ENCODE results near the gene ZCCHC24. TPM values are rescaled to one million over a fixed set of nuclear protein-coding genes. Genes with fewer than 3 reads are reported as not detected.

ZCCHC24 gene
- total RNA-seq, 2 experiments from 2014 or later = 0.77 to 1.00 TPM

DNA sequence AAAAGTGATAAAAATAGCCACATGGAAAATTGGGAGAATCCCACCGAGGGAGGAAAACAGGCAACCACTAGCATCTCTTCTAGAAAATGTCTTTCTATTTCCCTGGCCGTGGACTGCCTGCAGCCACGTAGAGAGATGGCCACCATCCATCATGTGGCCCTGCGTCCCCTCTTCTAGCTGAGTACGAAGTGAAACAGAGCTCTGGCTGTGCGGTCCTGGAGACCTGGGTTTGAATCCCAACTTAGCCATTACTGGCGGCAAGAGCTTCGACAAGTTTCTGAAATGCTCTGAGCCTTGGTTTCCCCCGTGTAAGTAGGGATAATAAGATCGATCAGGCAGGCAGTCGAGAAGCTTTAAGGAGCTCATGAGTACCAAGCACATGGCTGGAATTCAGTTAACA is 32.9 kb downstream of the ZCCHC24 start:
- Mint-ChIP-seq H3K9me3 (no peaks in the 10 kb centered on the region), H3K4me3 (no peak overlapping the region), H3K4me1 (ENCODE audit: low read depth) (peaks cover 7% of the 10 kb centered on the region), H3K27ac (no peak overlapping the region), H3K27me3 (no peaks in the 10 kb centered on the region), H3K36me3 (no peaks in the 10 kb centered on the region)
- POLR2A ChIA-PET = no interaction called here
- intact Hi-C loops (cut with micrococcal nuclease) = no loop called here
- CTCF ChIA-PET = interaction anchor here (1.0 to 1.2 kb wide), 3 partner anchors 12 to 55 kb away, joined by 3 to 5 read pairs (median 4); no protein-coding TSS in a partner anchor
- no peak for DNase-seq

DNA sequence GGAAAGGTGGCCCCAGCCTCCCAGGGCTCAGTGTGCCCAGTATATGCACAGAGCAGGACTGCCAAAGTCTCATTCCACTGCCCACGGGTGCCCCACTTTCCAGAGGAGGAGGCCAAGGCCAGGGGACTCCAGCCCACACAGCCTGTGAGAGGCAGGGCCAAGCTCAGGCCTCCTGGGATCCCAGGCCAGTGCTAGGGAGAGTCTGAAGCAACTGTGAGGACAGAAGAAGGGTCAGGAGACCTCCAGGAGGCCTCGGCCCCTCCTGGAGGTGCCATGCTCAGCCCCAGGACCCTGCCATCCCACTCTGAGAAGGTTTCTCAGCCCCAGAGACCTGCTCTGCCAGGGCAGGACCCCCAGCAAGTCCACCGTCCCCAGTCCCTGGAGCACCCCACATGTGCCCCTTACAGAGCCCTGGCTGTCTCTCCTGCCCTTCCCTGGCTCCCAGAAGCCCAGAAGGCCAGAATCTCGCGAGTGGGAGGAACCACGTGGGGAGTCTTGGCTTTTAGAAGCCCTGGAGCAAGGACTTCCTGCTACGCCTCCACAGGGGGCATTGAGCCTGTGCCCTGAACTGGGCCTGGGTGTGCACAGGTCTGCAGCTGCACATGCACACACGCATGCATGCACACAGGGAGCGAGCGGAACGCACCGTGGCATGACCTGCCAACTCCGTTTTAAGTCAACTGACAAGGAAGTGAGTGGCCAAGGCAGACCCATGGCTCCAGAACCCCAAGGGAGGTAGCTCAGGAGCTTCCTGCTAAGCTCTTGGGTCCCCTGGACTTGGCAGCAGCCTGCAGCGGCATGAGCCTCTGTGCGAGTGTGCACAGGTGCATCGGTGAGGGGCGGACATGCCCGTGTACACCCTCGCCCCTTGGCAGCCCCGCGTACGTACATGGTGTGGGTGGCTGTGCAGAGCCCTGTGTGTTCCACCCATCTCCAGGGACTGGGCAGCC is 33.6 kb downstream of the ZCCHC24 start:
- peaks cover 7% of the 10 kb centered on the region for H3K4me1 Mint-ChIP-seq (ENCODE audit: low read depth)
- H3K4me3 Mint-ChIP-seq = no peak overlapping the region
- POLR2A ChIA-PET = no interaction called here
- intact Hi-C loops (cut with micrococcal nuclease) = no loop called here
- H3K36me3 Mint-ChIP-seq = no peaks in the 10 kb centered on the region
- no peak for DNase-seq
- CTCF ChIA-PET = interaction anchor here (1.0 to 1.2 kb wide), 3 partner anchors 11 to 56 kb away, joined by 3 to 5 read pairs (median 4); no protein-coding TSS in a partner anchor
- no peaks in the 10 kb centered on the region for H3K9me3 Mint-ChIP-seq
- no peak overlapping the region for H3K27ac Mint-ChIP-seq
- H3K27me3 Mint-ChIP-seq = no peaks in the 10 kb centered on the region

DNA sequence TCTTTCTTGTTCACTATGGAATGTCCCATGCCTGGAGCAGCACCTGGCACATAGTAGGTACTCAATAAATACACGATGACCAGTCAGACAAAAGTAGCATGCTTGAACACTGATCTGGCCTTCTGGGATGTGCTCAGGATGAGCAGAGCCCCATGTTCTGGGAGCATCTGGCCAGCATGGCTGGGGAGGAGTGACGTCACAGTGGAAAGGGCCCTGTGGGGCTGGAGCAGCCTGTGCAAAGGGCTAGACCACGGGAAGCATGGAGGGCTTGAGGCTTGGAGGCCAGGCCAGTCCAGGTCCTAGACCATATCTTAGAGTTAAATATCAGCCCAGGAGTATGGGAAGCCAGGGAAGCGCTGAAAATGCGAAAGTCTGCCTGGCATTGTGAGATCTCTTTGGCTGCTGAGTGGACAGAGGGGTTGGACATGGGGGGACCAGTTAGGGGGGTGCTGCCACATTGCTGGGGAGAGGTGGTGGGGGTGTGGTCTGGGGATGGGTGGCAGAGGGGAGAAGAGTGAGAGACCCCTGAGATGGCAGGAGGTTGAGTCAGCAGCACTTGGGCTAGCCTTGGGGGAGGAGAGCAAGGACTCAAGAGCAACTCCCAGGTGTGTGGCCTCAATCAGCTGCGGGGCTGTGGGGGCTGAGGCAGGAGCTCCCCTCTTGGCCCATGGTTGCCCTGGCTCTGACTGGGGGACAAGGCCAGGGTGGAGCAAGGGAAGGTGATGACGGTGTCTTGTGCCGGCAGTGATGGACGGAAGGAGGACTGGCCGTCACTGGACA is 34.9 kb downstream of the ZCCHC24 start:
- H3K27ac Mint-ChIP-seq = no peak overlapping the region
- no peak for DNase-seq
- intact Hi-C loops (cut with micrococcal nuclease) = no loop called here
- peaks cover 7% of the 10 kb centered on the region for H3K4me1 Mint-ChIP-seq (ENCODE audit: low read depth)
- no peaks in the 10 kb centered on the region for H3K9me3 Mint-ChIP-seq
- no peaks in the 10 kb centered on the region for H3K36me3 Mint-ChIP-seq
- ChIA-PET CTCF (no interaction called here), POLR2A (no interaction called here)
- no peaks in the 10 kb centered on the region for H3K27me3 Mint-ChIP-seq
- H3K4me3 Mint-ChIP-seq = no peak overlapping the region

DNA sequence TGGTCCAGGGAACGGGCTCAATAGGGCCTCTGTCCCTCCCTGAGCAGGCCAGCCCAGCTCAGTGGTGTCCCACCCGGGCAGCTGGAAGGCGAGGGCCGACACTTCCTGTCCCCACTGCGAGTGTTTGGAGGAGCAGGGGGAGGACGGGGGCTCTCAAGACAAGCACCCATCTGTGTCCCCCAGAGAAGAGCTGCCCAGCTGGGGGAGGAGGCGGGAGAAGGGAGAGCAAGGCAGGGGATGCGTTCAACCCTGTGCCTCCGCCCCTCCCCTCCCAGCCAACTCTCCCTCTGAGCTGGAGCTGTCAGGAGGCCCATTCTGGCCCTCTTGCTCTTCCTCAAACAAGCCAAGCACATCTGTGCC is 35.7 kb downstream of the ZCCHC24 start:
- ChIA-PET POLR2A (no interaction called here), CTCF (no interaction called here)
- H3K27me3 Mint-ChIP-seq = no peaks in the 10 kb centered on the region
- peaks cover 7% of the 10 kb centered on the region for H3K4me1 Mint-ChIP-seq (ENCODE audit: low read depth)
- DNase-seq = no peak
- H3K9me3 Mint-ChIP-seq = no peaks in the 10 kb centered on the region
- no peaks in the 10 kb centered on the region for H3K36me3 Mint-ChIP-seq
- no peak overlapping the region for H3K27ac Mint-ChIP-seq
- no peak overlapping the region for H3K4me3 Mint-ChIP-seq
- intact Hi-C loops (cut with micrococcal nuclease) = no loop called here

DNA sequence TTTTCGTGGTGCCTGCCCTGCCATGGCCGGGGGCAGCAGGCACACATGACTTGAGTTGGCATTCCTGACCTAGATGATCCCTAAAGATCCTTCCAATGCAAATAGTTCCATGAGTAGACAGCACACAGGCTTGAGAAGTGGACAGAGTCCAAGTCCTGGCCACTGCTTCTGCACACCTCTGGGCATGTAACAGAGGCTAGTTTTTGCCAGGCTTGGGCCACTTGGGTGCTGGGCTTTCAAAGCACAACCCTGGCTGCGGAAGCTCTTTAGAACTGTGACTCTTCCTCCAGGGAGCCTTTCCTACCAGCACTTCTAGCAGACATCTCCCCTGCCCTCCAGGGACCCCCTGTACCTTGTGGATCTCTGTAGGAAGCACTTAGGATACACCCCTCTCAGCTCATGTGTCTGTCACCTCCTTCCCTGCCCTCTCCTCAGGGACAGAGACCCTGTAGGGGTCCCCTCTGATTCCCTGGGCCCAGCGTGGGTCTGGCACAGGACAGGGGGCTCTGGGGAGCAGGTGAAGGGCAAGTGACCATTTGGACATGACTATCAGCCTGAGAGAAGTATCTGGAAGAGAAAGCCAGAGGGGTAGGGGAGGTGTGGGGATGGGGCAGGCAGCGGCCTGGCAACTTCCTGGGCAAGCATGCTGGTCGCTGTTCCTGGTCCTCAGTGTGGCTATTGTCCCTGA is 36.2 kb downstream of the ZCCHC24 start:
- no peak overlapping the region for H3K4me3 Mint-ChIP-seq
- intact Hi-C loops (cut with micrococcal nuclease) = no loop called here
- H3K9me3 Mint-ChIP-seq = no peaks in the 10 kb centered on the region
- H3K27ac Mint-ChIP-seq = no peak overlapping the region
- ChIA-PET POLR2A (no interaction called here), CTCF (interaction anchor here (0.6 kb wide), 1 partner anchor 58 kb away, joined by 3 read pairs; no protein-coding TSS in a partner anchor)
- H3K4me1 Mint-ChIP-seq (ENCODE audit: low read depth) = peaks cover 7% of the 10 kb centered on the region
- no peaks in the 10 kb centered on the region for H3K36me3 Mint-ChIP-seq
- DNase-seq = no peak
- H3K27me3 Mint-ChIP-seq = no peaks in the 10 kb centered on the region

DNA sequence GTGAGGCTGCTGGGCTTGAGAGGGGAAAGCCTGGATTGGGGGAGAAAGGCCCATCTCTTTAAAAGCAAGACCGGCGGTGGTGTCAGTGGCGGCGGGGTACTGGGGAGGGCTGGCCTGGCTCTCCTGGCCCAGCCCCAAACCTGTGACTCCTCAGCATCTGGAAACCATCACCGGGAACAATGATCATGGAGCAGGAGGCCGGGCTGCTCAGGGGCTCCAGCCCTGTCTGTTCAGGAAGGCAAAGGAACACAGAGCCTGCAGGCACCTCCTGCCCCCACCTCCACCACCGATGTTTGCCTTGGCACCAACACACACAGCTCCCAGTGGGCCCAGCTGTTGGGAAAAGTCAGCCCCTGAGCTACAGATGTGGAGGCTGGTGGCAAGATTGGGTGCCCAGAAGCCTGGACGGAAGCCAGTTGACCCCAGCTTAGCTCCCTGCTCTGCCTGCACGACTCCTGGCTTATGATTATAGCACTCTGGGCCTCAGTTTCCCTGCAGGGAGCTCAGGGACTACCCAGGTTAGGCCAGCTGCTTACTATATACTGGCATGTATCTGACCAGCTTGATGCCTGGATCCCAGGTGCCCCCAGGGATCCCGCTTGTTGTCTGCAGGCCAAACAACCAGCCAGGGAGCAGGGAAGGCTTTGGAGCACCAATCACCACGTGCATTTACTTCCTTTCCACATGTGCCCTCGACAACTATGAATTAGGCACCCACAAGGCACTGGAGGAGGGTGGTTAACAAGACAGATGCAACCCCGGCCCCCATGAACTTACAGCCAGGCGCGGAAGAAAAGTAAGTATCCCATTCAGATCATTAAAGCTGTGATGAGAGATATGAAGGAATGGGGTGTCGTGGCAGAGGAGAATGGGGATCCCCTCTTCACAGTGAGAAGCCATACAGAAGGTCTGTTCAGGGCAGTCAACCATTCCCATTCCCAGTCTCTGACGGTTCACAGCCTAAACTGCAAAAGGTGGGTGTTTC is 37.3 kb downstream of the ZCCHC24 start:
- H3K27ac Mint-ChIP-seq = no peak overlapping the region
- POLR2A ChIA-PET = no interaction called here

DNA sequence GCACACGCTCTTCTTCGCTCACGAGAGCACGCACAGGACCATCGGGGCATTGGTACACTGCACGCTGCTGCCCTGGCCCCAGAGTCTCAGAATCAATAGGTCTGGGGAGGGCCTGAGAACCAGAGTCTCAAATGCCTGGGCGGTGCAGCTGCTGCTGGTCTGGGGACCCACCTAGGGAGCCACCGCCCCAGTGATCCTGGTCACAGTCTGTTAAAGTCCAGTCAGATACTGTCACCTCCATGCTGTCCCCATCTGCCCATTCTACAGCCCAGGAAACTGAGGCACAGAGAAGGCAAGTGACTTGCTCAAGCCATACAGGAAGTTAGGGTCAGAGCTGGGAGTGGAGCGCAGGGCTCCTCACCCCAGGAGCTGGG is 38.0 kb downstream of the ZCCHC24 start:
- no peak overlapping the region for H3K4me3 Mint-ChIP-seq
- DNase-seq = no peak
- ChIA-PET CTCF (no interaction called here), POLR2A (no interaction called here)
- no peaks in the 10 kb centered on the region for H3K9me3 Mint-ChIP-seq
- no peaks in the 10 kb centered on the region for H3K4me1 Mint-ChIP-seq (ENCODE audit: low read depth)
- no peak overlapping the region for H3K27ac Mint-ChIP-seq
- H3K27me3 Mint-ChIP-seq = no peaks in the 10 kb centered on the region
- no peaks in the 10 kb centered on the region for H3K36me3 Mint-ChIP-seq
- intact Hi-C loops (cut with micrococcal nuclease) = no loop called here

More for the DNA sequence above, 37.3 kb downstream of the ZCCHC24 start:
- intact Hi-C loops (cut with micrococcal nuclease) = no loop called here
- Mint-ChIP-seq H3K36me3 (no peaks in the 10 kb centered on the region), H3K4me1 (ENCODE audit: low read depth) (peaks cover 2% of the 10 kb centered on the region), H3K27me3 (no peaks in the 10 kb centered on the region), H3K4me3 (no peak overlapping the region), H3K9me3 (no peaks in the 10 kb centered on the region)
- CTCF ChIA-PET = interaction anchor here (0.6 kb wide), 1 partner anchor 59 kb away, joined by 3 read pairs; no protein-coding TSS in a partner anchor
- no peak for DNase-seq

DNA sequence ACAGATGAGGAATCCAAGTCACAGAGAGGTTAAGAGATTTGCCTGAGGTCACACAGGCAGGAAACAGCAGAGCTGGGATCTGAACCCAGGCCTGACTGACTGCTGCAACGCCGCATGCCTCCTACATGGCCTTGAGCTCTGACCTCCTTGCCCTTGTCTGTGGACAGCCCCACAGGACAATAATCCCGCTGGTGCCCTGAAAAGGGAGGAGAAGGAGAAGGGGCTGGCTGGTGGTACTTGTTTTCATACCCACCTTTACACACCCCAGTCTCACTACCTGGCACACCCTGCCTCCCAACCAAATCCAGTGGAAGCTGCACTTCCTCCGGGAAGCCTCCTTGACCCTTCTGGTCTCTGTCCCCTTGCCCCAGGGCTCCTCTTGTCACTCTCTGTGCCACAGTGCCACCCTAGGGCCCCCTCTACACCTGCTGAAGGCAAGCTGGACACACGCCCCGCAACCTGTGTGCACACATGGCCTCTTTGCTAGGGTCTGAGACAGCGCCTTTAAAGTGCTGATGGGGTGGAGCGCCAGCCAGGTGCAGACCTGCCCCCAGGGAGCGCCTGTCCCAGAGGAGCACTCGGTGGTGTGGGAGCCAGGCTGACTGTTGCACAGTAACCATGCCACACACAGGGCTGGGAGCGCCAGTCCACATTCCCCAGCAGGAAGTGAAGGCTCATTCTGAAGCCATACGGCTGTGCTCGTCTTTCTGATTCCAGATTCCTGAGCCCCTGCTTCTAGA is 38.6 kb downstream of the ZCCHC24 start:
- no peaks in the 10 kb centered on the region for H3K27me3 Mint-ChIP-seq
- H3K27ac Mint-ChIP-seq = no peak overlapping the region
- CTCF ChIA-PET = no interaction called here
- no peak for DNase-seq
- H3K4me1 Mint-ChIP-seq (ENCODE audit: low read depth) = no peaks in the 10 kb centered on the region
- H3K36me3 Mint-ChIP-seq = no peaks in the 10 kb centered on the region
- H3K4me3 Mint-ChIP-seq = no peak overlapping the region
- intact Hi-C loops (cut with micrococcal nuclease) = no loop called here
- POLR2A ChIA-PET = no interaction called here
- no peaks in the 10 kb centered on the region for H3K9me3 Mint-ChIP-seq

DNA sequence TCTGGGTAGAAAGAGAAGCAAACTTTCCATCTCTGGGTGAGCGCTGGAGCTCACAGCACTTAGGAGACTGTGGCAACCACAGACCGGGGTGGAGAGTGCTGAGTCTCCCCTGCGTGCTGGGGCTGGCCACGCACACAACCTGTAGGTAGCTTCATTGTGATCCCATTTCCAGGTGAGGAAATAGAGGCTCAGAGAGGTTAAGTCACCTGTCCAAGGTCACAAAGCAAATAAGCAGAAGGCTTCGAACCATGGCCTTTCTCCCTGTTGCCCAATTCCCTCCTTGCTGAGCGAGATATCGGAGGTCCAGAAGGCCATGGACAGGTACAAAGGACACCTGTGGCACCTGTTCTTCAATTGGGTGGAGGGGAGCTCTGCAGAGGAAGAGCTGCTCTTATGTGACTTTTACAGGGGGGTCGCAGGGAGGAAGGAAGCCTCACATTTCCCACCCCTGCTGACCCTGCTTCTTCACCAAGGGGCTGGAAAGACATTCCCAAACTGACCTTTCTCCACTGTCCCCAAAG is 39.4 kb downstream of the ZCCHC24 start:
- intact Hi-C loops (cut with micrococcal nuclease) = no loop called here

DNA sequence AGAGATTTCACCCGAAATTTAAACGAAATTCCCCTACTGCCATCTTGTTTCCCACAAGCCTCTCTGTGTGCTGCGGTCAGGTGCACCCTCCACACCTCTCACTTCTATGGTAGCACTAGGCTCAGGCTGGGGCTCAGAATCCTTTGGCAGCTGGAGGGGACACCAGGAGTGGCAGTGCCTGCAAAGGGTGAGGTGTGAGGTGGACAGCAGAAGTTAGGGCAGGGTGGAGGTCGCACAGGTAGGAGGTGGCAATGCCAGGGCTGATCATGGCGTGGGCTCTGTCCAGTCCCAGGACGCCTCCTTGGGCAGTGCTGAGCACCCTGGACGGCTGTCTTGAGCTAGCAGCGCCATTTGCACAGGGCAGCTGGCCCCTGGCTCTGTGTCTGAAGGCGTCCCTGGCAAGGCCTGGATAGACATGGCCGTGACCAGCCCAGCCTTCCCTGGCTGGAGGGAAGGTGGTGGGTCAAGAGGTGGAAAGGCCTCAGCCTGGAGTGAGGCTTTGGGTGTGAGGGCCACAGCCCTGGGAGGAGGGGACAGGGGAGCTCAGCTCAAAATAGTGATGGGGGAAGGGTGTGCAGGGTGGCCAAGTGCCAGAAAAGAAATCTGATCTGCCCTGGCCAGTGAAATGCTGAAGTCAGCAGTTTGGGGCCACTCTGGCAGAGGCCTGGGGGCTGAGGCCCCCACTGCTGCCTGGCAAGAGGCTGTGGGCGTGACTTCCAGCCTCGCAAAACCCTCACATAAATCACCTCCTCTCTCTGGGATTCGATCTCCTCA is 40.0 kb downstream of the ZCCHC24 start:
- no peaks in the 10 kb centered on the region for H3K4me1 Mint-ChIP-seq (ENCODE audit: low read depth)
- CTCF ChIA-PET = interaction anchor here (1.1 to 1.6 kb wide), 3 partner anchors 62 to 84 kb away, joined by 3 to 7 read pairs (median 4); no protein-coding TSS in a partner anchor
- no peaks in the 10 kb centered on the region for H3K36me3 Mint-ChIP-seq
- POLR2A ChIA-PET = no interaction called here
- no peaks in the 10 kb centered on the region for H3K9me3 Mint-ChIP-seq
- no peaks in the 10 kb centered on the region for H3K27me3 Mint-ChIP-seq
- H3K27ac Mint-ChIP-seq = no peak overlapping the region
- no peak for DNase-seq
- intact Hi-C loops (cut with micrococcal nuclease) = no loop called here
- H3K4me3 Mint-ChIP-seq = no peak overlapping the region

More for the DNA sequence above, 39.4 kb downstream of the ZCCHC24 start:
- ChIA-PET CTCF (interaction anchor here (1.4 kb wide), 1 partner anchor 62 kb away, joined by 7 read pairs; no protein-coding TSS in a partner anchor), POLR2A (no interaction called here)
- H3K36me3 Mint-ChIP-seq = no peaks in the 10 kb centered on the region
- H3K27me3 Mint-ChIP-seq = no peaks in the 10 kb centered on the region
- no peak overlapping the region for H3K4me3 Mint-ChIP-seq
- H3K4me1 Mint-ChIP-seq (ENCODE audit: low read depth) = no peaks in the 10 kb centered on the region
- H3K9me3 Mint-ChIP-seq = no peaks in the 10 kb centered on the region
- no peak overlapping the region for H3K27ac Mint-ChIP-seq
- DNase-seq = no peak
